IMR-90 (cell line): Measurements from ENCODE around the gene TTC21A. TPM values are rescaled to one million over a fixed set of nuclear protein-coding genes. Genes with fewer than 3 reads are reported as not detected.

Experiments
- ATAC-seq: fragments of 200-7000 bp; cut with Tn5 transposase; 2 replicates; pipeline ENCODE4 v1.9.1; 2020; ENCODE audit warnings: low read depth, mild to moderate bottlenecking, moderate library complexity
- BruUV-seq: library from RNA; stranded (reverse); fragments of 400-500 nt; replicated peaks from 2 replicates; lab custom pipeline; 2021; lab: Mats Ljungman, UMichigan
- CTCF ChIA-PET: fragments of 300-600 bp; formaldehyde crosslinking; extraction: SDS; loops from one replicate; lab custom pipeline; 2021; ENCODE audit warnings: antibody characterized with exemption; lab: Yijun Ruan, JAX
- POLR2A ChIA-PET: fragments of 300-600 bp; sonication (Branson Sonifier 250); formaldehyde crosslinking; loops from one replicate; lab custom pipeline; 2022; ENCODE audit warnings: antibody characterized with exemption; ENCODE audit not compliant: unreplicated experiment; lab: Charles Lee
- DNase-seq: peaks from one replicate; pipeline ENCODE4 v3.0.0; 2013
- H2AFZ ChIP-seq: replicated peaks from 2 replicates; pipeline ENCODE3; 2013; ENCODE audit warnings: low read length, mild to moderate bottlenecking; ENCODE audit not compliant: poor library complexity
- H2AK5ac ChIP-seq: 2 replicates; pipeline ENCODE4 v1.6.1; 2013; ENCODE audit warnings: low read depth, low read length, inconsistent platforms
- H2AK9ac ChIP-seq: replicated peaks from 2 replicates; pipeline ENCODE3; 2013; ENCODE audit warnings: mild to moderate bottlenecking, low read depth, low read length, moderate library complexity; ENCODE audit not compliant: poor library complexity
- H2BK120ac ChIP-seq: 2 replicates; pipeline ENCODE4 v1.6.1; 2013; ENCODE audit warnings: low read depth, low read length, inconsistent platforms
- H2BK15ac ChIP-seq: 3 replicates; pipeline ENCODE4 v1.6.1; 2013; ENCODE audit warnings: low read depth, low read length, inconsistent platforms
- H2BK20ac ChIP-seq: 2 replicates; pipeline ENCODE4 v1.6.1; 2013; ENCODE audit warnings: low read depth, mild to moderate bottlenecking, inconsistent platforms, low read length, moderate library complexity
- H2BK5ac ChIP-seq: 2 replicates; pipeline ENCODE4 v1.6.1; 2013; ENCODE audit warnings: mild to moderate bottlenecking, low read depth, low read length, inconsistent platforms; ENCODE audit not compliant: poor library complexity, severe bottlenecking
- H3K14ac ChIP-seq: replicated peaks from 2 replicates; pipeline ENCODE4 v1.6.1; 2013; ENCODE audit warnings: low read depth, low read length, inconsistent platforms
- H3K18ac ChIP-seq: 2 replicates; pipeline ENCODE4 v1.6.1; 2013; ENCODE audit warnings: low read depth, low read length, control low read depth
- H3K23ac ChIP-seq: 2 replicates; pipeline ENCODE4 v1.6.1; 2013; ENCODE audit warnings: low read depth, low read length, inconsistent platforms
- H3K27ac ChIP-seq: 2 replicates; pipeline ENCODE4 v1.5.1; 2013; ENCODE audit warnings: mild to moderate bottlenecking, control low read depth, low read length; ENCODE audit not compliant: insufficient read depth
- H3K27me3 ChIP-seq: 2 replicates; pipeline ENCODE4 v1.6.1; 2013; ENCODE audit warnings: low read length; ENCODE audit not compliant: control insufficient read depth, insufficient read depth
- H3K36me3 ChIP-seq: 2 replicates; pipeline ENCODE4 v1.6.1; 2013; ENCODE audit warnings: low read length, mixed read lengths; ENCODE audit not compliant: control insufficient read depth, insufficient read depth
- H3K4ac ChIP-seq: 2 replicates; pipeline ENCODE4 v1.6.1; 2013; ENCODE audit warnings: low read depth, low read length, inconsistent platforms
- H3K4me1 ChIP-seq: 2 replicates; pipeline ENCODE4 v1.6.1; 2013; ENCODE audit warnings: low read length, mixed read lengths; ENCODE audit not compliant: control insufficient read depth, insufficient read depth
- H3K4me2 ChIP-seq: 2 replicates; pipeline ENCODE4 v1.6.1; 2013; ENCODE audit warnings: low read depth, mild to moderate bottlenecking, control low read depth, low read length, moderate library complexity
- H3K4me3 ChIP-seq: 2 replicates; pipeline ENCODE4 v1.5.1; 2013; ENCODE audit warnings: low read depth, mild to moderate bottlenecking, control low read depth, low read length, moderate library complexity; ENCODE audit not compliant: insufficient read depth
- H3K56ac ChIP-seq: 2 replicates; pipeline ENCODE4 v1.6.1; 2013; ENCODE audit warnings: low read length, inconsistent platforms; ENCODE audit not compliant: insufficient read depth; ENCODE audit errors: extremely low read depth
- H3K79me1 ChIP-seq, 2 experiments: 2 replicates each; pipeline ENCODE4 v1.6.1; 2013; ENCODE audit warnings: low read length in 2 of 2, inconsistent platforms in 1 of 2, low read depth in 1 of 2
- H3K9ac ChIP-seq: 2 replicates; pipeline ENCODE4 v1.6.1; 2013; ENCODE audit warnings: low read depth, low read length, control low read depth
- H3K9me1 ChIP-seq: 2 replicates; pipeline ENCODE4 v1.6.1; 2013; ENCODE audit warnings: low read length, inconsistent platforms; ENCODE audit not compliant: insufficient read depth
- H3K9me3 ChIP-seq: 2 replicates; pipeline ENCODE4 v1.6.1; 2013; ENCODE audit warnings: low read length; ENCODE audit not compliant: control insufficient read depth, insufficient read depth
- H4K20me1 ChIP-seq: 2 replicates; pipeline ENCODE4 v1.6.1; 2013; ENCODE audit warnings: low read length, inconsistent platforms; ENCODE audit not compliant: insufficient read depth
- H4K5ac ChIP-seq: 2 replicates; pipeline ENCODE4 v1.6.1; 2013; ENCODE audit warnings: mild to moderate bottlenecking, low read depth, low read length, control low read depth
- H4K8ac ChIP-seq, 2 experiments: 2 replicates each; pipeline ENCODE4 v1.6.1; 2013; ENCODE audit warnings: low read depth in 2 of 2, low read length in 2 of 2, control low read depth in 1 of 2, inconsistent platforms in 1 of 2
- H4K91ac ChIP-seq: 2 replicates; pipeline ENCODE4 v1.6.1; 2013; ENCODE audit warnings: low read depth, low read length, inconsistent platforms; ENCODE audit not compliant: insufficient read depth
- BHLHE40 ChIP-seq: fragments of 150-350 bp; IDR thresholded peaks from 2 replicates; pipeline ENCODE4 v1.6.1; 2016; ENCODE audit warnings: mild to moderate bottlenecking, low read depth, low read length
- CHD1 ChIP-seq: IDR thresholded peaks from 2 replicates; pipeline ENCODE4 v1.6.1; 2012; ENCODE audit warnings: low read depth, low read length, improper control_type of control experiment
- MAFK ChIP-seq: IDR thresholded peaks from 2 replicates; pipeline ENCODE4 v1.6.1; 2012; ENCODE audit warnings: low read depth, low read length, improper control_type of control experiment
- MAZ ChIP-seq: IDR thresholded peaks from 2 replicates; pipeline ENCODE4 v1.6.1; 2012; ENCODE audit warnings: low read depth, mild to moderate bottlenecking, low read length, improper control_type of control experiment, moderate library complexity, borderline replicate concordance
- MXI1 ChIP-seq: IDR thresholded peaks from 2 replicates; pipeline ENCODE4 v1.6.1; 2012; ENCODE audit warnings: low read depth, mild to moderate bottlenecking, low read length, moderate library complexity, borderline replicate concordance
- POLR2A ChIP-seq: IDR thresholded peaks from 2 replicates; pipeline ENCODE4 v1.6.1; 2012; ENCODE audit warnings: mild to moderate bottlenecking, low read depth, low read length
- RAD21 ChIP-seq: IDR thresholded peaks from 2 replicates; pipeline ENCODE4 v1.6.1; 2012; ENCODE audit warnings: low read length, improper control_type of control experiment
- RCOR1 ChIP-seq: IDR thresholded peaks from 2 replicates; pipeline ENCODE4 v1.6.1; 2012; ENCODE audit warnings: mild to moderate bottlenecking, low read length, improper control_type of control experiment; ENCODE audit not compliant: insufficient replicate concordance
- RFX5 ChIP-seq: IDR thresholded peaks from 2 replicates; pipeline ENCODE4 v1.8.0; 2012; ENCODE audit warnings: low read depth, mild to moderate bottlenecking, low read length, moderate library complexity
- SMC3 ChIP-seq: fragments of 150-350 bp; IDR thresholded peaks from 2 replicates; pipeline ENCODE4 v1.6.1; 2016; ENCODE audit warnings: low read depth, mild to moderate bottlenecking, antibody characterized with exemption, low read length, moderate library complexity
- WGBS, 2 experiments: methylation state at CpG; one replicate each; pipeline versions ENCODE4 v1.1.5 to v1.1.7; 2013; ENCODE audit warnings: missing lambda C conversion rate in 2 of 2; ENCODE audit not compliant: insufficient read length in 1 of 2; ENCODE audit errors: extremely low coverage in 2 of 2; 5-methylcytosine and 5-hydroxymethylcytosine counted together
- dilution Hi-C: fragments of 300-500 bp; cut with HindIII; formaldehyde crosslinking; loops from one replicate; pipeline ENCODE4 v1.14.3; 2018; ENCODE audit warnings: low sequenced_read_pairs; ENCODE audit not compliant: unreplicated experiment
- in situ Hi-C: fragments of 300-500 bp; cut with MboI; formaldehyde crosslinking; loops from 3 replicates; pipeline ENCODE4 v1.14.3; 2019; ENCODE audit warnings: low sequenced_read_pairs, inconsistent platforms, mixed read lengths
- intact Hi-C: fragments of 100-400 bp; cut with micrococcal nuclease; formaldehyde crosslinking; loops from 2 replicates; pipeline ENCODE4 v1.10.0; 2022
- polyA plus RNA-seq, 3 experiments: library from polyadenylated mRNA; depleted of rRNA; stranded (reverse); fragments of >200 nt; gene quantifications; 2 replicates each; pipeline ENCODE4 v1.2.3, GENCODE V29; 2012; ENCODE audit warnings: low replicate concordance in 1 of 3
- total RNA-seq: library from RNA; depleted of rRNA; stranded (reverse); fragments of >200 nt; gene quantifications from 2 replicates; pipeline ENCODE4 v1.2.3, GENCODE V29; 2012
- TF ChIP-seq, protein P1 (sequence below): conservative IDR thresholded peaks from 2 replicates; pipeline ENCODE4 v1.5.1; 2012; ENCODE audit warnings: mild to moderate bottlenecking, low read depth, low read length, improper control_type of control experiment
- TF ChIP-seq, protein P2 (sequence below): fragments of 150-350 bp; IDR thresholded peaks from 2 replicates; pipeline ENCODE4 v1.6.1; 2016; ENCODE audit warnings: low read depth, mild to moderate bottlenecking, low read length, moderate library complexity, borderline replicate concordance

The TTC21A gene
- total and polyA plus RNA-seq, 2 of the 4 experiments (the other 2 are of a cell fraction), result 0.90 to 1.8 TPM

DNA sequence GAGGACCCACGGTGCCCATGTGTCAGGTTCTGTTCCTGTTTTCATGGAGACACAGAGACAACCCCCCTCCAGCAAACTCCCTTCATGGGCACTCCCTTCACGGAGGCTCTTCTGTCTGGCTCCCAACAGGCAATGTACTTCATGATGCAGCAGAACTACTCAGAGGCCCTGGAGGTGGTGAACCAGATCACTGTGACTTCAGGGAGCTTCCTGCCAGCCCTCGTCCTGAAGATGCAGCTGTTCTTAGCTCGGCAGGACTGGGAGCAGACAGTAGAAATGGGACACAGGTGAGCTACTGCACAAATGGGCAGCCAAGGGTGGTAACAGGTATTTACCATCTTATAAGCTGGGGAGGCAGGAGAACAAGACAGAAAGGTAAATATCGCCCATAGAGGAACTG lies 7.0 kb downstream of the TTC21A start:
- Histone ChIP-seq H2BK5ac (no peak overlapping the region), H3K4me1 (no peaks in the 10 kb centered on the region), H3K4me3 (no peak overlapping the region), H3K4ac (no peak overlapping the region), H3K9me3 (no peaks in the 10 kb centered on the region), H3K23ac (no peak overlapping the region), H2BK20ac (no peak overlapping the region), H2AK9ac (no peak overlapping the region), H4K8ac (no peak overlapping the region), H3K9me1 (no peaks in the 10 kb centered on the region; the same call in 1 of the 2 replicates), H3K27ac (no peak overlapping the region), H2BK15ac (no peak overlapping the region), H3K36me3 (no peaks in the 10 kb centered on the region; the same call in 1 of the 2 replicates), H3K79me1 (no peaks in the 10 kb centered on the region), H3K9ac (no peak overlapping the region), H3K18ac (no peak overlapping the region), H3K27me3 (no peaks in the 10 kb centered on the region), H3K14ac (no peak overlapping the region), H2AFZ (no peak overlapping the region), H3K56ac (no peak overlapping the region), H4K5ac (no peak overlapping the region), H2BK120ac (no peak overlapping the region), H2AK5ac (no peak overlapping the region), H3K4me2 (no peak overlapping the region), H4K20me1 (no peaks in the 10 kb centered on the region), H4K91ac (no peak overlapping the region)
- no TSS peak for BruUV-seq
- dilution Hi-C loops (no loop called here), intact Hi-C loops (no loop called here), in situ Hi-C loops (no loop called here)
- ATAC-seq, result no peak
- ChIA-PET CTCF (no interaction called here), POLR2A (no interaction called here)
- no CpG with 5 or more reads among the region's 5 CpGs for WGBS, 2 experiments
- no peak for TF ChIP-seq RFX5
- no peak for TF ChIP-seq MXI1
- TF ChIP-seq MAZ, result no peak
- no peak for TF ChIP-seq MAFK
- no peak for TF ChIP-seq CHD1
- TF ChIP-seq RAD21, result no peak
- no peak for TF ChIP-seq BHLHE40
- TF ChIP-seq, protein P1, sequence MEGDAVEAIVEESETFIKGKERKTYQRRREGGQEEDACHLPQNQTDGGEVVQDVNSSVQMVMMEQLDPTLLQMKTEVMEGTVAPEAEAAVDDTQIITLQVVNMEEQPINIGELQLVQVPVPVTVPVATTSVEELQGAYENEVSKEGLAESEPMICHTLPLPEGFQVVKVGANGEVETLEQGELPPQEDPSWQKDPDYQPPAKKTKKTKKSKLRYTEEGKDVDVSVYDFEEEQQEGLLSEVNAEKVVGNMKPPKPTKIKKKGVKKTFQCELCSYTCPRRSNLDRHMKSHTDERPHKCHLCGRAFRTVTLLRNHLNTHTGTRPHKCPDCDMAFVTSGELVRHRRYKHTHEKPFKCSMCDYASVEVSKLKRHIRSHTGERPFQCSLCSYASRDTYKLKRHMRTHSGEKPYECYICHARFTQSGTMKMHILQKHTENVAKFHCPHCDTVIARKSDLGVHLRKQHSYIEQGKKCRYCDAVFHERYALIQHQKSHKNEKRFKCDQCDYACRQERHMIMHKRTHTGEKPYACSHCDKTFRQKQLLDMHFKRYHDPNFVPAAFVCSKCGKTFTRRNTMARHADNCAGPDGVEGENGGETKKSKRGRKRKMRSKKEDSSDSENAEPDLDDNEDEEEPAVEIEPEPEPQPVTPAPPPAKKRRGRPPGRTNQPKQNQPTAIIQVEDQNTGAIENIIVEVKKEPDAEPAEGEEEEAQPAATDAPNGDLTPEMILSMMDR, result no peak
- TF ChIP-seq, protein P2, sequence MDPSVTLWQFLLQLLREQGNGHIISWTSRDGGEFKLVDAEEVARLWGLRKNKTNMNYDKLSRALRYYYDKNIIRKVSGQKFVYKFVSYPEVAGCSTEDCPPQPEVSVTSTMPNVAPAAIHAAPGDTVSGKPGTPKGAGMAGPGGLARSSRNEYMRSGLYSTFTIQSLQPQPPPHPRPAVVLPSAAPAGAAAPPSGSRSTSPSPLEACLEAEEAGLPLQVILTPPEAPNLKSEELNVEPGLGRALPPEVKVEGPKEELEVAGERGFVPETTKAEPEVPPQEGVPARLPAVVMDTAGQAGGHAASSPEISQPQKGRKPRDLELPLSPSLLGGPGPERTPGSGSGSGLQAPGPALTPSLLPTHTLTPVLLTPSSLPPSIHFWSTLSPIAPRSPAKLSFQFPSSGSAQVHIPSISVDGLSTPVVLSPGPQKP, result no peak
- no peak for TF ChIP-seq RCOR1
- no peak for TF ChIP-seq SMC3
- TF ChIP-seq POLR2A, result no peak
- no peak for DNase-seq
